Activated T-cell treated with anti-CD3 and anti-CD28 coated beads for 24 hours (primary cell): Measurements from ENCODE around the gene TEX2.

Experiments used
- DNase-seq: peaks from one replicate; pipeline ENCODE4 v3.0.0-alpha.2; 2020; ENCODE audit warnings: low read depth

Gene TEX2

DNA sequence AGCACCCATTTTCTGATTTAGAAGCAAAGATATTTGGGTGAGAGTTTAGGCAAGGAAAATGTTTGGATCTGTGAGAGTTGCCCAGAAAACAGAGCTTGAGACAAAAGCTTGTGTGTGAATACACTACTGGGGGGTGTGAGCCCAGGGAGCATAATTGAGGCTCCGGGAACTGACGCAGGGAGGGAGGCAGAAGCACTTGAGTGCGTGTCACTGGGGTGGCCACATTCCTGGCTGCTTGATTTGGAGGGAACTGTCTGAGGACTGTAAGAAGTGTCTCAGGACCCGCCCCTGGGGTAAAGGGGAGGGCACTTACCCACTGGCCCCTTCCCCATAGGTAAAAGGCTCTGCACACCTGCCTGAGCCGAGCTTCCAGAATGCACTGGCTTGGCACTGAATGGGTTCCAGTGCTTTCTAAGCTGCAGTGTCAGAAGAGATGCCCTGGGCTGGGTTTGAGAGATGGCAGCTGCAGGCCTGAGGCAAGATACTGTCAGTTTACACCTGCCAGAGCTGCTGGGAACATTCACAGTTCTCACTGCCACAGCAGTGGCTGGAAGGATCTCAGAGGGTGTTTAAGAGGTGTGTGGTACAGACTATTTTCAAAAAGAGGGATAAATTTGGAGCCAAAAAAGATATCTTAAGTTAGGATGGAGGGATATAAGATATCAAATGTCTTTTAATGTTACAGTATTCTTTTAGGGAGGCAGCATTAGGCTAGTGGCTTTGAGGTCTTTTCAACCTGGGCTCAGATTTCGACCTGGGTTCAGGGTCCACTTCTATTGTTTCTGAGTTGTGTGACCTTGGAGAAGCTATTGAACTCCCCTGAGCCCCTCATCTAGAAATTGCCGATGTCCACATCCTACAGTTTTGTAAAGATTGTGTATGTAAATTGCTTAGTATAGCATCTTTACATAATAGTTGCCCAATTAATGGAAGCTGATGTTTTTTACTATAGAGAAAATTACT is 6.9 kb upstream of the TEX2 start:
- DNase-seq = no peak

DNA sequence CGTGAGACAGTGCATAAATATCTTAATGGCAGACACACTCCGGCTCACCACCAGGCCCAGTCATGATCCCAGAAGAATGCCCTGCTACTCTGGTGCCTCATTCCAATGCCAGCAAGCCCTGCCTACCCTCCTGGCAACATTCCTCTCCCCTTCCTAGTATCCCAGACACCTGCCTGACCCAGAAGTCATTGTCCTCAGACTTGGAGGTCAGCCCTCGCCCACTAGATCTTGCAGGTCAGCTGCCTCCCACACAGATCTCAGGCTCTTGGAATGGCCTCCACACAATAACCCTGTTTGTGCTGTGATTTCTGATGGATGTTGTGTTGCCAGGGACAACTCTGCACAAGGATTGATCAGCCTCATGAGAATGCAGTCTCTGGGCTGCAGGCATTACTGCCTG is 1.8 kb upstream of the TEX2 start:
- no peak for DNase-seq

DNA sequence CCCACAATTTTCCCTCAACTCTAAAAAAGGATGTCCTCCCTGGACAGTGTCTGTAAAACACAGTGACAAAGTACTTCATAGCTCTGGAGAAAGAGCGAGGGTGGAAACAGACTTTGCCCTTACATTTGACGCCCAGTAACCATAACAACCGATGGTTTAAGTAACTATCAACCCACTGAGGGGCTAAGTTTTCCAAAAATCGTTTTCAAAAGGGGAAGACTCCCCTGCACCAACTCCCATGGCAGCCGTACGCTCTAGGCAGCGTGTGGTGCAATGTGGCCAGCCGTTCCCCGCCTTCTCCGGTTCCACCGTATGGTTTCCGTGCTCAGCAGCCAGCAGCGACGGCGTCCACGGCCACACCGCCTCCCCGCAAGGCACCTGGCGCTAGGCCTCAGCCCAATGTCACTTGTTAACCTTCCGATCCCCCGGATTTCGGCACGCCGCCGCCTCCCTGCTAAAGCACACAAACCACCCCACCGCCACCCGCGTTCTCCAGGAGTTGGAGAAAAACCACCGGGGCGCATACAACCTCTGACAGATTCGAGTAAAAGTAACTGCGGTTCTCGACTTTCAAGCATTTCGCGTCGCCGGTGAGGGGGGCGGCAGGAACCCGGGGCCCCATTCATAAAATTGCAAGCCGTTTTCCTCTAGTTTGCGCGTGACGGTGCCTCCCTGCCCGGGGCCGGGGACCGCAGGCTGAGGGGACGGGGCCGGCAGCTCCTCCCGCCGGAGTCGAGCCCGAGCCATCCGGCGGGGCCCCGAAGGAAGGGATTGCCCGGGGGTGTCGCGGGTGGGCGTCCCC is 661 bp downstream of the TEX2 start:
- DNase-seq = peak; percentile 35

DNA sequence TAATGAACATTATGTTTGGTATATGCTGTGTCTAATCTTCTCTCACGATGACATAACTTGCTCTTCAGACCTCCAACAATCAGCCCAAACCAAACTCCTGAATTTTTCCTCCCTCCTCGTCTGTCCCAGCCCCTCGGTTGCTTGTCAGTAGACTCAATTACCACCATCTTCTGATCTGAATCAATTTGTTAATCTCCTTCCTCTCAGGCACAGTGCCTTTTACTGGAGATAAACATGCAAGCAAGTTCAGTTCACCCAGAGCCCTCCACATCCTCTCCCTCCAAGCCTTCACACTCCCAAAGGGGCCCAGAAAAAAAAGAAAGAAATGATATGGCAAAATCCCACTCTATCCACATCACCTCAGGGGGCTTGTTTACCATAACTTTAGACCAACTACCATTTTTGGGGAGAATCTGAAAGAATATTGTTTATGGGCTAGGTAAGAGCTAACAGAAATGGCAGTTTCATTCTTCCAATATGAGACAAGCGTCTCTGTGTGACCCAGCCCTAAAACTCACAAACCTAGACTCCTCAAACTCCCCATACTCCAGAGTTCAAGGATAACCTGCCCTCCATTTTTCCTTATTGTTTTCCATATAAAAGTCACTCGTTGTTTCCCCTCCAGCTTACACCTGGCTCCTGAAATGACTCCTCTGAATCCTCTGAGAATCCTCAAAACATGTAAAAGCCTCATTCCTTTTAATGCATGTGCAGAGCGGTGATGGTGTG is 1.5 kb downstream of the TEX2 start:
- DNase-seq = no peak

DNA sequence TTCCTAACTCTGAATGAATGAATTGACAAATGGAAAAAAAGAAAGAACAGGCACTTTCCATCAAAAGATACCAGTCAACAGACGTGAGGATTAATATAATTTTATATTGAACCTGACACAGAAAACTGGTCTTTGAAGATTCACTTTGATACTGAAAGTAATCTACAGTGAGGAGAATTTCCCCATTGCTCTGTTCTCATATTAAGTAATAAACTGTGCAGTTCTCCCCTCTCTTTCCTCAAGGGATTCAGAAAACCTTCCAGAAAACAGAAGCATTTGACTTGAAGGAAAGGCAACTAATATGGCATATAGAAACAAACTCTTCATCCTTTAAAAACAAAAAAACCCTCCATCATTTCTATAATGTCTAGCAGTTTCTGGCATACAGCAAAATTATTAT is 2.2 kb downstream of the TEX2 start:
- no peak for DNase-seq

DNA sequence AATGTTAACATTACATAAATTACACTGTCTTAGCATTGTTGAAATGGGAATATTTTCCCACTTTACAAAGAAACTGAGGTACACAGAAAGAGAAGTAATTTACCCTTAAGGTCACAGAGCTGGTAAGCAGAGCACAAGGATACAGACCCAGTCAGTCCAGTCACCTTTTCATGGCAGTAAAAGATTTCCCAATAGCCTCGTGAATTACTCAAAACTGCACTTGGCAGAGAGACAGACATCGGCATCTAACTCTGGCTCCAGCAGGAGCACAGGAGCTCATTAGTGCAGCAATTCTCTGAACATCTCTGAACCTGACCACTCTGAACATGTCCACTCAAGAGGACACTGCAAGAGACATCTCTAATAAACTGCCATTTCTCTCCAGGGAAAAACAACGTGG is 3.1 kb downstream of the TEX2 start:
- DNase-seq = no peak

DNA sequence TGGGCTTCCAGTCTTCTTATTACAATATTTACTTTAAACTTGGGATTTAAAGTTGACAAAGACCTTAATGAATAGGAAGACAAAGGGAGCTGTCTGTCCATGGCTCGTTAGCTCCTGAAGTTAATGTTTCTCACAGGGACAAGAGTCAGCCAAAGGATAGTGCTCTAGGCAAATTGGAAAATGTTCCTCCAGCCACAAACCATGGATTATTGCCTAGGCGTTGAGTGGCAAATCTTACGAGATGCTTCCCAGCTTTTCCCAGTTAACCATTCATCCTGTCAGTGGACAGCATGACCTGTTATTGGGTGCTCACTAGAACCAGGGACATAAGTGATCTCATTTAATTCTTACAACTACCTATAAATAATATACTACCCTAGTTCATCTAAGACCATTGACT is 3.6 kb downstream of the TEX2 start:
- no peak for DNase-seq

DNA sequence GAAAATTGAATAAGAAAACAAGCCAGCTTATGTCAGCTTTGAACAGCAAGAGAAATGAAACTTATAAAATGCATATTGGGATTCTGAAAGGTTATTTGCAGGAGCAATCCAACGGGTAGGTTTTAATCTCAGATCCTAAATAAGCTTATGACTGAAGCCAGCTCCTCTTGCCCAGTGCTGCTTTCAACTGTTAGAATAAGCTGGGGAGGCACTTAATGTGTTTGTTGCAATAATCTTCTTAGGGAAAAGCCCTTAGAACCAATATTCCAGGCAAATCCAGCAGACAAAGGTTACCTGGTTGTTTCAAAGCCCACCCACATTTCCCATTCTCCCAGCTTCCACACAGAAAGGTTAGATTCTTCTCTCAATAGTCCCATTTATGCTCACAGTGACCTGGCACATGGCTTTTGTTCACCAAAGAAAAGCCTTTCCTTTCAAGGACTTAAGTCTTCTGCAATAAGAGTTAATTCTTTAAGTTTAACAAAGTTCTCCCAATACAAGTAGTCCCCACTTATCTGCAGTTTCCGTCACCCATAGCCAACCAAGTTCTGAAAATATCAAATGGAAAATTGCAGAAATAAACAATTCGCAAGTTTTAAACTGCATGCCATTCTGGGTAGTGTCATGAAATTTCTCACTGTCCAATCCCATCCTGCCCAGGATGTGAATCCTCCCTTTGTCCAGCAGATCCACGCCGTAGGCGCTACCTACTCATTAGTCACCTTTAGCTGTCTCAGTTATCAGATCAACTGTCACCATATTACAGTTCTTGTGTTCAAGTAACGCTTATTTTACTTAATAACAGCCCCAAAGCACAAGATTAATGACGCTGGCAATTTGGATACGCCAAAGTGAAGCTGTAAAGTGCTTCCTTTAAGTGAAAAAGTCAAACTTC is 5.9 kb downstream of the TEX2 start:
- DNase-seq = no peak

DNA sequence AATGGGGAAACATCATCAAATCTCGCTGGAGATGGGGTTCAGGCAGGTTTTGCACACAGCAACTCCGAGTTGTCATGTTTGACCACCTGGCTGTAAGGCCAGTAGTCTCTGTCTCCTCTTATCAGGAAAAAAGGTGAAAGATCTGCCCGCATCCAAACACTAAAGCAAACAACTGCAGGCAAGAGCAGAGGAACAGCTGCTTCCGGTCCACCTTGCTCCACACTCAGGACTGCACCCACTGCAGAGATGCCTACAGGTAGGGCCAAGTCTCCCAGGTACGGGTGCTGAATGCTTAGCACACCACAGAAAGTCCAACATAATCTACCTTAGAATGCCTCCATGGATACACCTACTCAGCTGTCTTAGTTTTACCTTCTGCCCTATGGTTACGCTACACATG is 7.3 kb downstream of the TEX2 start:
- DNase-seq = no peak

DNA sequence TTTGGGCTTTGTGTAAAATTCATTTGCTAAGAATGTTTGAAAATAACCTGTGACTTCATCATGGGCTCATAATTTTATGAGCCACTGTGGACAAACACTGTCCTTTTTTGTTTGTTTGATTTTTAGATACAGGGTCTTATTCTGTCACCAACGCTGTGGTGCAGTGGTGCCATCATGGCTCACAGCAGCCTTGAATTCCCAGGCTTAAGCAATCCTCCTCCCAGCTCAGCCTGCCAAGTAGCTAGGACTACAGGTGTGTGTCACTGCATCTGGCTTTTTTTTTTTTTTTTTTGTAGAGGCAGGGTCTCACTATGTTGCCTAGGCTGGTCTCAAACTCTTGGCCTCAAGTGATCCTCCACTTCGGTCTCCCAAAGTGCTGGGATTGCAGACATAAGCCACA is 8.3 kb downstream of the TEX2 start:
- no peak for DNase-seq

DNA sequence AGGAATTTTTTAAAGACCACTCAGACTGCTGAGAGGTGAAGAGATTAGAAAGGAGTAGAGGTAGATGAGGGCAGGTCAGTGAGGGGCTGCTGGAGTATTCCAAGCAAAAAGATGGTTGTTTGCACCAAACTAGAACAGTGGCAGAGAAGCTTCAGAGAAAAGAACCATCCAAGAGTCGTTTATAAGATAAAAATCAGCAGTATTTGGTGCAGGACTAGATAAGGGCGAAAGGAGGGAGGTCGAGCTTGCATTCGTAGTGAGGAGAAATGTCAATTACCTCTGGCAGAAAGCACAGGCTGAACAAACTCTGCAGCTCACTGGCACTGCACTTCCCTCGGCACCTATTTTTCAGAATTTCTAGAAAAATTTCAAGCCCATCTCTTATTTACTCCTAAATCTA is 9.6 kb downstream of the TEX2 start:
- no peak for DNase-seq

DNA sequence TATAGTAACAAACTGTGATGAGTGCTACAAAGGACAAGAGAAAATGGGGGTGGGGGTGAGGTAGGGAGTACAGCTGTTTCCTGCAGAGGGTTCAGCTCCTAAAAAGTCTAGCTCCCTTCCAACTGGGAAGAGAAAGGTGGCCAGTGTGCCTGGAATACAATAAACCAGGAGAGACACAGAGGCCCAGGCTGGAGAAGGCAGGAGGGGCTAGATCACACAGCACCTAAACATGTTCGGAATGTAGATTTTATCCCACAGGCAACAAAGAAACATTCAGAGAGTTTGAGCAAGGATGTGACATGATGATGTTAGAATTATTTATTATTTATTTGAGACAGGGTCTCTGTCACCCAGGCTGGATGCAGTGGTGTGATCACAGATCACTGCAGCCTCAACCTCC is 10.2 kb downstream of the TEX2 start:
- DNase-seq = no peak

DNA sequence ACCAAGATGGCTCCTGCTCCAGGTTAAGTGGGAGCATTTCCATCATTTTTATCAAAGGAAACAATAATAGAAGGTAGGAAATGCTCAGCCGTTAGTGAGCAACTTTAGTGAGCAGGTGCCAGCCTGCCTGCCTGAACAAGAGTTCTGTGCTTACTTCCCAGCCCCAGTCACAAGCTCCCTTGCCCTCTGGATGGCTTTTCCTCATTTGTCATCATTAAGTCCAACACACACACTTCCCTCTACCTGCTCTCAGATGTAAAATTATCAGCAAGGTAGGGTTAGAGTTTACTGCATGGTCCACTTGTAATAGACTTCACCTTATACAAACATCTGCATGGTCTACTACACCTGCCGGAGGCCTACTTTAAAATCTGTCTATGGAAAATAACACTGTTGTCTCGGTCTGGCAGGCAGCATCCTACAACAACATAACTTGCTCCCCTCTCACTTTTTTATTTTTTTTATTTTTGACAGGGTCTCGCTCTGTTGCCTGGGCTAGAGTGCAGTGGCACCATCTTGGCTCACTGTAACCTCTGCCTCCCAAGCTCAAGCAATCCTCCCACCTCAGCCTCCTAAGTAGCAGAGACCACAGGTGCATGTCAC is 12.7 kb downstream of the TEX2 start:
- no peak for DNase-seq

DNA sequence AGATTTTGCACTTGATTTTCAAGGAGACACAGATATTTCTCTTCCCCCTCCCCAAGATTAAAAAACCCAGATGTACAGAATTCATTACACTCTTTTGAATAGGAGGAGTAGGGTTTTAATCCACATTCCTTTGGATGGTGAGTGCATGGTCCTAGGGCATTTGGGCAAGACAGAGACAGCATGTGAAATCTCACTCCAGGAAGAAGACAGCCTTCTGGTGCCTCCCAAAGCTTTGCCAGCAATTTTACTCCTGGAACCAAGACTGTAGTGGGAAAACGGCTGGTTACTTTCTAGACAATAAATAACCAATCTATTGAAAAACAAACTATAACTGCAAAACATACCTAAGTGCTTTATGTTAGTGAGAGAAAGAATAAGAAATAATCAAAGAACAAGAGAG is 15.2 kb downstream of the TEX2 start:
- no peak for DNase-seq

DNA sequence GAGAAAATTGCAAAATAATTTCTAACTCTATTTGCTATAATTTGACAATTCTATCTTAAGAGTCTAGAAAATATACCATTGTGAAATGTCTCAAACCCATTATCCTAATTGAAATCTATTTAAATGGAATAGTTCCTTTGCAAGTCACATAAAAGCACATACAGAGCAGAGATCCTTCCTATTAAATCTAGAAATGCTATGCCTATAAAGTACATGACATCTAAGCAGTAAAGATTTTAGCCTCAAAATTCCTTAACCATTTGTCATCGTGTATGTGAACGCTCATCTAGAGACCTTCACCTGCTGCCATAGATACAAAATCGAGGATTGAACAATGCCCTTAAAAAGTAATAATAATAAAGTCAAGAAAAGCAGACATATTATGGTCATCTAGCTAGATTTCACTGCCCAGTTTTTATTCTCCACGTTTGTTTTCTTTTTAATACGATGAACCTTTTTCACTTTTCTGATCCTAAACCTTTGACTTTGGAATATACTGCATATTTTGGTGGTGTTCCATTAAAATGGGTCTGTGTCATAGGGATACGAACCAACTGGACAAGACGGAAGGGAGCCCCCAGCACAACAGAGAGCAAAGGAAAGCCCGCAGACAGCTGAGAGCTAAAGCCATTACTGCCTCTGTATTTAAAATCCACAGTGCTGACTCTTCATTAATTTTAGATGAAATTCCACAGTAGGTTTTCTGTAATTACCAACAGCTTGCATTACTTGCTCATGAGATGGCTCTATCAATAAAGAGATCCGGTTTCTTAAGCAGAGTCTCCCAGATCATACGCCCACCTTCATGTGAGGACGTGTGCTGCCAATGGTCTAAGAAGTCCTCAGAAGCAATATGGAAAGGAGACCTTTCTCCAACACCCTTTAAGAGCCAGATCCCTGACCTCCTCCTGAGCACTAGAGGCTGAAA is 17.6 kb downstream of the TEX2 start:
- DNase-seq = no peak

DNA sequence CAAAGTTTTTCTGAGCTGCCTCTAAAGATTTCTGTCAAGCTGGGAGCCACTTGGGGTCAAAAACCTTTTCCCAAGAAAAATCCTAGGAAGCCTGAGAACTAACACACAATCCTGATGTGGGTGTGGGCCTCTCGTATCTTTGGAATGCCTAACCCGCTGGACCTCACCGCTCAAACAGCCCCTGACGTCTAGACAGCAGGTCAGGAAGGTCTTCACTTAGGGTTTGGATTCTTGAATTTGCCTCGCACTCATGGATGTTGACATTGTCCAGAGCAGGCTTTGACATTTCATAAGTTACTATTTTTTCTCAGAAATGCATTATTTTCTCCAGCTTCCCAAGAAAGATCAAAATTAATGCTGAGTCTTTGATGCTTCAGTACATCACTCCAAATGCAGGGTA is 18.9 kb downstream of the TEX2 start:
- DNase-seq = no peak

DNA sequence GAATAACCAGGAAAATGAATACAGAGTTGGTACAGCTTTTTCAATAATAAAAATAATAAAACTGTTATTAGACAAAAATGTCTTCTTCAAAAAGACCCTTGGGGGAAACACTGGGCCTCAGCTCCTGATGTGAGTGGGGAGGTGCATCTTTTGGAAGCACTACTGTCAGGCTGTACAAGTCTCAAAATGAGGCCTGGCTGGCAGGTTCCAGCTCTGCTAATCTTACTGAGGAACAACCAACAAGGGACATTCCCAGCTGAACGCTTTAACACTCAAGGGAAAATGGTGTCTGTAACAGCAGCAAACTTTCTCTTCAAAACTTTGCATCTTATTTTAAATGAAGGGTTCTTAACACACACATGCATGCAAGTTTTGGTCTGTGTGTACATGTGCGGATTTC is 19.7 kb downstream of the TEX2 start:
- DNase-seq = no peak

DNA sequence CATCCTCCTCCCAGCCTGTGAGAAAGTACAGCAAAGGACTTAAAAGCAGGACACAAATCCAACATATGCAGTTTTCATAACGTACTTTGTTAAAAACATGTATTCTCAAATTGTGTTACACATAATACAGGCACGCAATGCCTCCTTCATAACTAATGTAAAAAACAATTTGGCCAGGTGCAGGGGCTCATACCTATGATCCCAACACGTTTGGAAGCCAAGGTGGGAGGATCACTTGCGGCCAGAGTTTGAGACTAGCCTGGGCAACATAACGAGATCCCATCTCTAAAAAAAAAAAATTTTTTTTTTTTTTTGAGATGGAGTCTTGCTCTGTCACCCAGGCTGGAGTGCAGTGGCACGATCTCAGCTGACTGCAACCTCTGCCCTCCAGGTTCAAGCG is 20.4 kb downstream of the TEX2 start:
- no peak for DNase-seq

DNA sequence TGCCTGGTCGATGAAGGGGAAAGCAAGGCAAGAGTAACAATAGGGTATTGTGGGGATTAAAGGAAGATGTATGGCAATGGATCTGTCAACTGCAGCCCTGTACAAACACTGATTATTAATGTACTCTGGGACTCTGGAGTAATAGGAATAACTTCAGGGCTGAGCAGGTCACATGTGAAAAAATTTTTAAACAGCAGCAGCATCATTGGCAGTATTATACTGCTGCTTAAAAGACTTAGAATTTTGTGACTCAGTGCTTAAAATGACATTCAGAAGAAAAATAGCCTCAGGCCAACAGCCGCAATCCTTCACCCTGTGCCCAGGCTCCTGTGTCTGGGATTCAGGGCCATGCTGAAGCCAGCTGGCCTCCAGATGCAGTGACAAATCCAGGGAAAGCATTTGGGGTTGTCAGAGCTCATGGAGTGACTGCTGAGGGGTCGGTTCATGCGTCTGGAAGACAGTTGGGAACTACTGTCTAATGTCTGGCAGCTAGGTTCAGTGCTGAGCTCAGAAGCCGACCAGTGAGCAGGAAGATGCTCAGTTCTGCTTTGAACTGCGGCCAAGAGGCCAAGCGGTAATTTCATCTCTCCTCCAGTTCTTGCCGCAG is 22.2 kb downstream of the TEX2 start:
- no peak for DNase-seq
